ENCODE data around the gene SMURF2. TPM values are rescaled to one million over a fixed set of nuclear protein-coding genes. Genes with fewer than 3 reads are reported as not detected.

The SMURF2 gene
- total RNA-seq, 1 donor from 2014 or later: 126 TPM

- Histone ChIP-seq H3K4me3 (ENCODE audit: insufficient read depth, low read depth, low read length) (no peak overlapping the region), H3K4me1 (ENCODE audit: insufficient read depth, low read length) (no peaks in the 10 kb centered on the region), H3K9me3 (ENCODE audit: insufficient read depth, low read depth, low read length) (no peaks in the 10 kb centered on the region), H3K27ac (ENCODE audit: low read depth, low read length) (no peak overlapping the region), H2AFZ (ENCODE audit: low read depth, low read length) (no peak overlapping the region), H3K4me2 (ENCODE audit: low read length) (no peak overlapping the region), H3K36me3 (ENCODE audit: insufficient read depth, low read length) (peaks cover 46% of the 10 kb centered on the region), H4K20me1 (ENCODE audit: insufficient read depth, low read length) (peaks cover 28% of the 10 kb centered on the region), H3K27me3 (ENCODE audit: insufficient read depth, low read length) (no peaks in the 10 kb centered on the region), H3K9ac (ENCODE audit: low read length) (no peak overlapping the region), H3K79me2 (ENCODE audit: insufficient read depth, low read length) (peaks cover 11% of the 10 kb centered on the region)
- TF ChIP-seq CTCF (IDR thresholded peaks at IDR 0.05; ENCODE audit: insufficient read depth, low read depth, low read length) (no peak), EZH2 (IDR thresholded peaks at IDR 0.05; ENCODE audit: insufficient read depth, low read length) (no peak)
- Mint-ChIP-seq H3K4me3 (ENCODE audit: unreplicated experiment) (no peak overlapping the region), H3K27ac (ENCODE audit: unreplicated experiment) (no peak overlapping the region), H3K9me3 (ENCODE audit: unreplicated experiment) (no peaks in the 10 kb centered on the region), H3K36me3 (ENCODE audit: low read depth, unreplicated experiment) (peaks cover 9% of the 10 kb centered on the region), H3K4me1 (ENCODE audit: low read depth, unreplicated experiment) (peaks cover 3% of the 10 kb centered on the region), H3K27me3 (ENCODE audit: low read depth, unreplicated experiment) (no peaks in the 10 kb centered on the region)
- no peak for DNase-seq (ENCODE audit: low read depth)
- FAIRE-seq: no peak
Observed at GRCh38 chr17:64520359-64520758, 141.7 kb downstream of the SMURF2 start.

- H3K4me2 ChIP-seq (ENCODE audit: low read length): no peak overlapping the region
- Mint-ChIP-seq H3K9me3 (ENCODE audit: unreplicated experiment) (no peaks in the 10 kb centered on the region), H3K4me1 (ENCODE audit: low read depth, unreplicated experiment) (peaks cover 6% of the 10 kb centered on the region), H3K27me3 (ENCODE audit: low read depth, unreplicated experiment) (no peaks in the 10 kb centered on the region), H3K36me3 (ENCODE audit: low read depth, unreplicated experiment) (peaks cover 13% of the 10 kb centered on the region), H3K4me3 (ENCODE audit: unreplicated experiment) (no peak overlapping the region), H3K27ac (ENCODE audit: unreplicated experiment) (no peak overlapping the region)
- peaks cover 32% of the 10 kb centered on the region for H4K20me1 ChIP-seq (ENCODE audit: insufficient read depth, low read length)
- no peaks in the 10 kb centered on the region for H3K4me1 ChIP-seq (ENCODE audit: insufficient read depth, low read length)
- no peak overlapping the region for H3K27ac ChIP-seq (ENCODE audit: low read depth, low read length)
- H3K4me3 ChIP-seq (ENCODE audit: insufficient read depth, low read depth, low read length): no peak overlapping the region
- DNase-seq (ENCODE audit: low read depth): no peak
- no peak overlapping the region for H2AFZ ChIP-seq (ENCODE audit: low read depth, low read length)
- H3K27me3 ChIP-seq (ENCODE audit: insufficient read depth, low read length): no peaks in the 10 kb centered on the region
- FAIRE-seq: no peak
- H3K79me2 ChIP-seq (ENCODE audit: insufficient read depth, low read length): peaks cover 15% of the 10 kb centered on the region
- H3K36me3 ChIP-seq (ENCODE audit: insufficient read depth, low read length): peaks cover 45% of the 10 kb centered on the region
- TF ChIP-seq EZH2 (IDR thresholded peaks at IDR 0.05; ENCODE audit: insufficient read depth, low read length) (no peak), CTCF (IDR thresholded peaks at IDR 0.05; ENCODE audit: insufficient read depth, low read depth, low read length) (no peak)
- H3K9ac ChIP-seq (ENCODE audit: low read length): no peak overlapping the region
- no peaks in the 10 kb centered on the region for H3K9me3 ChIP-seq (ENCODE audit: insufficient read depth, low read depth, low read length)
Observed at GRCh38 chr17:64519601-64520000, 142.5 kb downstream of the SMURF2 start.

GRCh38 chr17:64515829-64516228 lies 146.3 kb downstream of the SMURF2 start:
- Mint-ChIP-seq H3K4me3 (ENCODE audit: unreplicated experiment) (no peak overlapping the region), H3K27me3 (ENCODE audit: low read depth, unreplicated experiment) (no peaks in the 10 kb centered on the region), H3K4me1 (ENCODE audit: low read depth, unreplicated experiment) (peaks cover 2% of the 10 kb centered on the region), H3K9me3 (ENCODE audit: unreplicated experiment) (no peaks in the 10 kb centered on the region), H3K36me3 (ENCODE audit: low read depth, unreplicated experiment) (peaks cover 13% of the 10 kb centered on the region), H3K27ac (ENCODE audit: unreplicated experiment) (no peak overlapping the region)
- Histone ChIP-seq H4K20me1 (ENCODE audit: insufficient read depth, low read length) (peaks cover 32% of the 10 kb centered on the region), H3K4me1 (ENCODE audit: insufficient read depth, low read length) (no peaks in the 10 kb centered on the region), H3K4me3 (ENCODE audit: insufficient read depth, low read depth, low read length) (no peak overlapping the region), H3K79me2 (ENCODE audit: insufficient read depth, low read length) (peaks cover 21% of the 10 kb centered on the region), H3K27me3 (ENCODE audit: insufficient read depth, low read length) (no peaks in the 10 kb centered on the region), H3K9me3 (ENCODE audit: insufficient read depth, low read depth, low read length) (no peaks in the 10 kb centered on the region), H3K27ac (ENCODE audit: low read depth, low read length) (no peak overlapping the region), H2AFZ (ENCODE audit: low read depth, low read length) (no peak overlapping the region), H3K36me3 (ENCODE audit: insufficient read depth, low read length) (peaks cover 43% of the 10 kb centered on the region), H3K4me2 (ENCODE audit: low read length) (no peak overlapping the region), H3K9ac (ENCODE audit: low read length) (no peak overlapping the region)
- DNase-seq (ENCODE audit: low read depth): no peak
- no peak for FAIRE-seq
- TF ChIP-seq CTCF (IDR thresholded peaks at IDR 0.05; ENCODE audit: insufficient read depth, low read depth, low read length) (no peak), EZH2 (IDR thresholded peaks at IDR 0.05; ENCODE audit: insufficient read depth, low read length) (no peak)

Measured in astrocyte (in vitro differentiated cells and primary cell).